Central memory CD4-positive, alpha-beta T cell (primary cell): ENCODE results near the gene HECTD1.
"Not testable (repeated sequence)": the region's sequence is repeated elsewhere in the genome, so short reads cannot be mapped to it uniquely, and the experiment has no call there.

Experiments
- DNase-seq: peaks from one replicate; pipeline ENCODE4 v3.0.0; 2022

HECTD1 gene

DNA sequence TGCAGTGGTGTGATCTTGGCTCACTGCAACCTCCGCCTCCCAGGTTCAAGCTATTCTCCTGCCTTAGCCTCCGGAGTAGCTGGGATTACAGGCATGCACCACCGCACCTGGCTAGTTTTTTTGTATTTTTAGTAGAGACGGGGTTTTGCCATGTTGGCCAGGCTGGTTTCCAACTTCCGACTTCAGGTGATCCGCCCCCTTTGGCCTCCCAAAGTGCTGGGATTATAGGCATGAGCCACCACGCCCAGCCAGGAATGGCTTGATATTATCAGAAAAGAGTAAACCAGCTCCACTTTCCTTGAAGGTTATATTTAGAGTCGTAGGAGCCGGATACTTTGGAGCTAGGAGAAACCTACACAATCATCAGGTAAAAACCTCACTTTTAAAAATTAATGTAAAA is 121.1 kb downstream of the HECTD1 start:
- not testable (repeated sequence) for DNase-seq

DNA sequence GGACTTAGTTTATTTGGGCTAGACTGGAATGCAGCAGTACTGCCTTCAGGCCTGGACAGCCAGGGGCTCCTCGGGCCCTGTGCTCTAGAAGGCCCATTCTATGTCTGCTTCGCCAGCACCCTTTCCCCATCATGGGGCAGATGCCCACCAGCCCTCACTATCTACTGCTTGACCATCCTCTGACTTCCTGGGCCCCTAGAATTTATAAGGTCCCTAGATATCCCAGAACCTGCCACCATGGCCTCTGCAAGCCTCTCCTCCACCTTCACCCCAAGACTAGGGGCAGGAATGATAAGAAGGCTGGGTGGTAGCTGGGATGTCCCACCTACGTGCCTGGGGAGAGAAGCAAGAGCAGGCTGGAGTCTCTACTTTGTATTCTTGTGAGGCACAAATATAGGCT is 122.6 kb downstream of the HECTD1 start:
- no peak for DNase-seq

GRCh38 chr14:31084385-31084784 is 123.2 kb downstream of the HECTD1 start:
- no peak for DNase-seq

- no peak for DNase-seq
Measured at GRCh38 chr14:31083781-31084180, 123.8 kb downstream of the HECTD1 start.

GRCh38 chr14:31080484-31080883 is 127.1 kb downstream of the HECTD1 start:
- DNase-seq = no peak

DNA sequence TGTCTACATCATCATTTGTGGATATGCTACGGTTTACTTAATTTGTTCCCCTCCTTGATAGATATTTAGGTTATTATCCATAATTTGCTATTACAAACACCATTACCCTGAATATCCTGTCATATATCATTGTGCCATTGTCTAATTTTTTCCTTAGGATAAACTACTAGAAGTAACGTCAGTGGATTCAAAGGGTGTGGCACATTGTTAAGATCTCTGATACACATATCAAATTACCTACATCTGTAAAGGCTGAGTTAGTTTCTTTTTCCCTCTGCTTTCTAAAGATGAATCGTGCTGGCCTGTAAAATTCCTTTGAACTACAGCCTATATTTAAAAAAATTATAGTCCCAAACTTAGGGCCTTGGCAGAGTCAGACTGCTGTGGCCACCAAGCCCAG is 127.5 kb downstream of the HECTD1 start:
- no peak for DNase-seq

- no peak for DNase-seq
Measured at GRCh38 chr14:31078766-31079165, 128.8 kb downstream of the HECTD1 start.

- DNase-seq = no peak
Measured at GRCh38 chr14:31075144-31075543, 132.4 kb downstream of the HECTD1 start.

DNA sequence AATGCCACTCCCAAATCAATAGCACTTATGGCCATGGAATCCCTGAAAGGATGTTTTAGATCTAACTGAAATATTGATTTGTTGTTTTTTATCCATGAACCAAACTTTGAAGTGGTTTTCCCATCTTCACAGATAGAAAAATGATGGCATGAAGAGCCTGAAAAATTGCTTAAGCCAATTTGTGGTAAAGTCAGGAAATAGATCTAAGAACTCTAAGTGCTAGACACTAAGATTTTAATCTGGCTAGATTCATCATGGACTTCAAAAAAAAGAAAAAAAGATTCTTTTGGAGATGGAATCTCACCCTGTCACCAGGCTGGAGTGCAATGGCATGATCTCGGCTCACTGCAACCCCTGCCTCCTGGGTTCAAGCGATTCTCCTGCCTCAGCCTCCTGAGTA is 136.4 kb downstream of the HECTD1 start:
- DNase-seq = no peak

GRCh38 chr14:31070431-31070830 is 137.2 kb downstream of the HECTD1 start:
- no peak for DNase-seq

- no peak for DNase-seq
Measured at GRCh38 chr14:31069343-31069742, 138.2 kb downstream of the HECTD1 start.

DNA sequence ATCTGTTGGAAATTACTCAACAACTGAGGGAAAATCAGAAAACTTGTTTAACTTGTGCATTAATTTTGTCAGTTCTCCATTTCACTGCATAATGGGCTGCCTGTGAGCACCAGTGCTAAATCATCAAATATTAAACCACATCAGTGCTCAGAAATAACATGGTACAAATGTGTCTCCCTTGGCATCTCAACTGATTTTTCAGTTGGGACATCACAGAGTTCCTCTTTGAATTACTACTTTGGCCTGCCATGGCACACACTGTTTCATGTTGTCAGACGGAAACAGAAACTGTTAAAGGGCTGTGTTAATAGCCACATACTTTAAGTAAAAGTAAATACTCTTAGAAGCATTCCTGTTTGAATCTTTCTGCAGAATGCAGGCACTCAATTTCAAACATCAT is 139.4 kb downstream of the HECTD1 start:
- DNase-seq = no peak

- DNase-seq = not testable (repeated sequence)
Measured at GRCh38 chr14:31062908-31063307, 144.7 kb downstream of the HECTD1 start.

DNA sequence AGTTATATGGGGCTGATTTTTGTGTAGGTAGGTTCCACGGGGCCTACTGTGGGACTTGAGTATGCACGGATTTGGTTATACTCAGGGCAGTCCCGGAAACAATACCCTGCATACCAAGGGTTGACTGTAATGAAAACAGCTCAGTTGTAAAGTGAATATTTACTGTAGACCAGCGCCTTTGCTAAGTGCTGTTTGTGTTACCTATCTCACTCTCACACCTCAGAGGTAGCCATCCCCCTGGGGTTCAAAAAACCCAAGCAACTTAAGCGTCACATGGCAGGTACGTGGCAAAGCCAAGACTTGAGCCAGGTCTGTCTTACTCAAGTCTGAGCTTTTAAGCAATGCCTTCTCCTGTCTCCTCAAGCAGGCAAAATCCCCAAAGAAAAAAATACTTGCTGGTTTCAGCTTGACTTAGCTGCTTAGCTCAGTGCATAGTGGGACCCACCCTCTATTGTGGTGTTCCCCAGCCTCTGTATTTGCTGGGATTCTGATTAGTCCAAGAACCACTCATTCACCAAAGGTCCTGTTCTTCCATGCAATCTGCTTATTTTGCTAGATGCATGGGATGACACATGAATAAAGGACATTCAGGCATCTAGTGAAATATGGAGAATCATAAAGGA is 147.2 kb downstream of the HECTD1 start:
- DNase-seq = no peak

DNA sequence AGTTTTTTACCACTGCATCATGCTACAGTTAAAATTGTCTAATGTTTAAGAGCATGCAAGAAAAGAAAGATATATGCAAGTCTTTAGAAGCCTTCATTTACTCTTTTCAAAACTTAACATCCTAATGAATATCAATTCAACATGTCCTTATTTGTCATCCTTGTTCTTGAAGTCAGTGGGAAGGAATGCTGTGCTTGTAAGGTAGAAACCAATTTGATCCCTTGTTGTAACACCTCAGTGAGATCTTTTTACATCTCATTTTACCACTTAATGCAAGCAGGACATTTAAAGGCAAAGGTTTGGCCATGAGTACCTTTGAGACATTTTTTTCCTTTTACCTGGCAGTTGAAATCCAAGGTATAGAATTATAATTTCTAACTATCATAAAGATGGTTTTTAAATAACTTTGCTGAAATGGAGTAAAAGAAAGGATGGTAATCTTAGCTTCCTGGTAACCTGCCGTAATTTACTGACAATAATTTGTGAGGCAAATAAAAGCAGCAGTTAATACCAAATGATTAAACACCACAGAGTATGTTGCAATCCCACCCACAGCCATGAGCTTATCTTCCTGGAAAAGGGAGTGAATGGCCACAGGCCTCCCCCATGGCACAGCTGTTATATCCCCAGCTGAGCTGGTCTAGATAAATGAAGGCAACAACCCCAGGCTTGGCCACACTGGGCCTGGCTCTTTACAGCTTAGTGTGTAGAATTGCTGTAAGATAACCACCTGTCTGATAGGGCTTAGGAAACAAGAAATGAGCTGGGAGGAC is 148.3 kb downstream of the HECTD1 start:
- DNase-seq = no peak

DNA sequence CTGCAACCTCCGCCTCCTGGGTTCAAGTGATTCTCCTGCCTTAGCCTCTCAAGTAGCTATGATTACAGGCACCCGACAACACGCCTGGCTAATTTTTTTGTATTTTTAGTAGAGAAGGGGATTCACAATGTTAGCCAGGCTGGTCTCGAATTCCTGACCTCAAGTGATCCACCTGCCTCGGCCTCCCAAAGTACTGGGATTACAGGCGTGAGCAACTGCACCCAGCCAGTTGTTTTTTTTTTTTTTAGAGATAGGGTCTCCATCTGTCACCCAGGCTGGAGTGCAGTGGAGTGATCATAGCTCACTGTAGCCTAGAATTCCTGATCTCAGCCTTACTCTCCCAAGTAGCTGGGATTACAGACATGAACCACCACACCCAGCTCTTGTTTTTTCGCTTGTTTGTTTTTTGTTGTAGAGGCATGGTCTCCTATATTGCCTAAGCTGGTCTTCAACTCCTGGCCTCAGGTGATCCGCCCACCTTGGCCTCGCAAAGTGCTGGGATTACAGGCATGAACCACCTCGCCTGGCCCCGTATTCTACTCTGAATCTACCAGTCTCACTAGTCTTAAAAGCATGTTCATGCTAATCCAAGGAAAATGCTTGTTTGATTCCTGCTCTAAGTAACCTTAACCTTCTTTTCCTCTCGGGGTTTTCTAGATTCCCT is 149.8 kb downstream of the HECTD1 start:
- no peak for DNase-seq

DNA sequence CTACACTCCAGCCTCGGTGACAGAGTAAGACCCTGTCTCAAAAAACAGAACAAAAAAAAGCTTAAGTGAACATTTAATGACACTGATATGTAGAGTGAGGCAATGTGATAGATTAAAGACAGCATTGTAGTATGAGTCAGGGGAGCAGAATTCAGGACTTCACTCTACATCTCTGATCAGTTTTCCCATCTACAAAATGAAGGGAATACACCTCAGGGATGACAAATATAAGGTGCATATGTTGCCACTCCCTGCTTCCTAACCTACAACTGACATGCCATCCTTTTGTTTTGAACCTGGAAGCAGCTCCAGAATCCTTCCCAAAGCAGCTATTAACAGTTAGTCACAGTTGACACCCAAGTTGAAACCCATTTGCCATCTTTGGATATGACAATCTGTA is 150.6 kb downstream of the HECTD1 start:
- DNase-seq = no peak

DNA sequence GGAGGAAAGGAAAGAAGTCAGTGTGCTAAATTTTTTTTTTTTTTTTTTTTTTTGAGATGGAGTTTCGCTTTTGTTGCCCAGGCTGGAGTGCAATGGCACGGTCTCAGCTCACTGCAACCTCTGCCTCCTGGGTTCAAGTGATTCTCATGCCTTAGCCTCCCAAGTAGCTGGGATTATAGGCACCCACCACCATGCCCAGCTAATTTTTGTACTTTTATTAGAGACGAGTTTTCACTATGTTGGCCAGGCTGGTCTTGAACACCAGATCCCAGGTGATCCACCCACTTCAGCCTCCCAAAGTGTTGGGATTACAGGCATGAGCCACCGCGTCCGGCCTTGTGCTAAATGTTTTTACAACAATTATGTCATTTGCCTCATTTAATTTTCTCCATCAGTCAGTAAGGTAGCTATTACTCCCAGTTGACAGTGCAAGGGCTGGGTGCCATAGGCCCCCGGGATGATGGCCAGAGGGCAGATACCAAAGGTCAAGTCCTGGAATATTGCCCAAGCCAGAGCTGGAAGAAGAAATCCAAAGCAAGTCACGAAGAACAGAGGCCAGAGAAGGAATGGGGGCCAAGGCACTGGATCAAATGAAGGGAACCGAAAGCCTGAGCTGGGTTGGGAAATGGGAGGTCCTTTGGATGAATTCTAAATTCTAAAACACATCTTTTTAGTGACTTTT is 154.5 kb downstream of the HECTD1 start:
- not testable (repeated sequence) for DNase-seq

- DNase-seq = no peak
Measured at GRCh38 chr14:31051511-31051910, 156.1 kb downstream of the HECTD1 start.

DNA sequence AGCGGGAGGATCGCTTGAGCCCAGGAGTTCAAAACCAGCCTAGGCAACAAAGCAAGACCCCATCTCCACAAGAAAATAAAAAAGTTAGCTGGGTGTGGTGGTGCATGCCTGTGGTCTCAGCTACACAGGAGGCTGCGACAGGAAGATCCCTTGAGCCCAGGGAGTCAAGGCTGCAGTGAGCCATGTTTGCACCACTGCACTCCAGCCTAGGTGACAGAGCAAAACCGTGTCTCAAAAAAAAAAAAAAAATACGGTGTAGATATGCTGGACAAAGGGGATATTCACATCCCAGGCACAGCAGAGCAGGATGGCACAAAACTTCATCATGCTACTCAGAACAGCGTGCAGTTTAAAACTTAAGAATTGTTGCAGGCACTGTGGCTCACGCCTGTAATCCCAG is 156.6 kb downstream of the HECTD1 start:
- no peak for DNase-seq
